HG03521 (cell line): ENCODE measurements around the gene DDX10.

Experiments
- ATAC-seq: cut with Tn5 transposase; IDR thresholded peaks from one replicate; pipeline ENCODE4 v1.9.1; 2021; ENCODE audit warnings: mild to moderate bottlenecking, moderate library complexity; ENCODE audit not compliant: unreplicated experiment

DDX10 gene

DNA sequence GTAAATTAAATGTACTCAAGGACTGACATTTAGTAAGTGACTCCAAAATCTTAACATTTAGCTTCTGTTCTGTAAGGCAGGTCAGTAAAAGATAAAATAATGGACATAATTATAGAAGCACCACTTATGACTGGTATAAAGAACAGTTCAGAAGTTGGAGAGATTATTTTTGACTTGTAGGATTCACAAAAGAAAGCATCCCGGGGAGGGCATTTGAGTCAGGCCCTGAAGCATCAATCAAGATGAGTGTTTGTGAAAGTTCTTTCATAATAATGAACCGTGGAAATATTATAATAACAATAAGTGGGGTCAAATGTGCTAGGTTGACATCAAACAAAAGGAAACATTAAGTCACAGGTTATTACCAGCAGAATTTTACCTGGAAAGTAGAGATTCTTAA lies 201.9 kb downstream of the DDX10 start:
- ATAC-seq = no peak

- ATAC-seq = no peak
Observed at GRCh38 chr11:108870373-108871020, 205.6 kb downstream of the DDX10 start.

DNA sequence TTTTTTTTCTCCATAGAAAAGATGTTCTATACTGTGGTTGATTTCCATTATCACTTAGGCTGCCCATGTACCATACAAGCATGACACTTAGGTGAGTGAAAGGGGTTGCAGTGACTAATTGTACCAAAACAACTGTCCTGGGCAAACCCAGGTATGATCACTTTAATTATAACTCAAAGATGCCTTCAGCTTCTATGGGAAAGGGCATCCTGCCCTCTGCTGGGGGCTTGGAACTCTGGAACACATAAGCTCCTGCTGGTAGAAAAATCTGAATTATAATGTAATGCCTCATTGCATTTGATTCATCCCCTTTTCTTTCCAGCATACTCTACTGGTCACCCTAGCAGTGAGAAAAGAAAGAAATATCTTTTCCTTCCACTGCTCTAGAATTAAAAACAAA lies 206.3 kb downstream of the DDX10 start:
- no peak for ATAC-seq

- ATAC-seq = no peak
Observed at GRCh38 chr11:108871867-108872266, 207.0 kb downstream of the DDX10 start.

GRCh38 chr11:108872781-108873291 lies 208.0 kb downstream of the DDX10 start:
- no peak for ATAC-seq

- ATAC-seq = no peak
Observed at GRCh38 chr11:108873310-108873709, 208.4 kb downstream of the DDX10 start.

DNA sequence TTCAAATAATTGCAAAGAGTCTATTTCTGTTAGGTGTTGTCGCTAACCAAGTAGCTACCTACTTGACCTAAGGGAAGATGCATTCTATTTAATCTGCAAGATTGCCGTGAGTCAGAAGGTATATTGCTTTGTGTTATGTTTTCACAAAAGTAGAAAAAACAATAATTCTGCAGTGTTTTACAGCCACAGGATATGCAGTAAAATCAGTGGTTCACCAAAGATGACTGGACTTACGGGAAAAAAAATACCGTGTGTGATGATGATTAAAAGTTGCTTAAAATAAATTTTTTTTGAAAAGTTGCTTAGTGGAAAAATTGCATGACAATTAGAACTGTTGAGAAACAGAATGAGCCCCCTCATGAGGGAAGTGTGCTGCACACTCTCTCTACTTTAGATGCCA lies 209.1 kb downstream of the DDX10 start:
- no peak for ATAC-seq

- no peak for ATAC-seq
Observed at GRCh38 chr11:108875134-108875533, 210.3 kb downstream of the DDX10 start.

GRCh38 chr11:108877178-108877577 lies 212.3 kb downstream of the DDX10 start:
- ATAC-seq = no peak

DNA sequence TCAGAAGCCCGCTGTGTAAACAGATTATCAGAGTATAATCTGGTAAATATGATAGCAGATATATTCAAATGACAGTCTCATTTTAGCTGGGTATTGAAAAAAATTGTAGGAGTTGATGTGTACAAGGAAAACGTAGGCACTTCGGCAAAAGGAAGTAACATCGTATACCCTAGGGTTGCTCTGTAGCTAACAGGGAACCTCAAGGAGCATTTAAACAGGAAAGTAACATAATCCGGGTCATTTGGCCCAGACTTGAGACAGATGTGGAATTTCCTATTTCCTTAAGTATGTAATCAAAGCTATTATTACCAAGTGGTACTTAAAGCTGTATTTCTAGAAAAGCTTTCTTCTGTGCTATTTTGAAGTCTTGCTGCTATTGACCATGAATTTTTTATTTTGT lies 215.6 kb downstream of the DDX10 start:
- no peak for ATAC-seq

DNA sequence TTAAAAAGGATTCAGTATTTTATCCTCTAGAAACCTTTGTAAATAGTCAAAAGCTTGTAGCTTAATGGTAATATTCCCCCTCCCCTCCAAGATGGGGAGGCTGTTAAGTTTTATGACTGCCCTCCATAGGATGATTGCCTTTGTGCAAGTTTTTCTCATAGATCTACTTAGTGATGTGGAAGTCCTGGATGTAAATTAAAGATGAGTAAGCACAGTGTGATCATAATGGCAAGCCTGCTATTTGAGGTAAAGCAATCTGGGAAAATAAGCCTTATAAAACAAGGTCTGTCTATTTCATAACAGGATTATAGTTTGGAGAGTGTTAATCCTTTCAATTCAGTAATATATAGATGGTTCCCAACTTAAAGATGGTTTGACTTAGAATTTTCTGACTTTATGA lies 216.3 kb downstream of the DDX10 start:
- no peak for ATAC-seq

DNA sequence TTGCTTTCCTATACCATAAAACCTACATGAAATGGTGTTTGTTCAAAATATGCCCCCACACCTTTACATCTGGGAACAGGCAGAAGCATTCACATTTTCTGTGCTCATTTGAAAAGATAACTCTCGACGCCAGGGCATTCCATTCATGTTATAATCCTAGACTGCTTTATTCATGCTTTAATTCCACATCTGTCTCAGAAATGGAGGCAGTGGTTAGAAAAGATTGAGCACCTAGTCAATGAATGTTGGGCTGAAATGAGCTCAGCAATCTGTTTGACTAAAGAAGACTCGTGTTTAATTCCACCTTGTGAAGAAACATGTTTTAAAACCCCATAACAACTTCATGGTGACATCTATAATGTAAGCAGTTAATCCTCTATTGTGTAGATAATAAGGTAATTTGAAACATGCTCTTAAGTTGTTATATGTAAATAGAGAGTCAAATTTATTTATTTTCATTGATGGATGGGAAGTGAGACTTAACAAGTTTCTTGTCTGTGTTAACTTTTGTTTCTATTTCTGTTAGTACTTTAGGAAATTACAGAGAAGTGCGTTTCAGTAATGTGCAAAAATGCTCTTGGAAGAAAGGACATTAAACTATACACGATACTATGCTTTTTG lies 217.5 kb downstream of the DDX10 start:
- ATAC-seq = no peak

DNA sequence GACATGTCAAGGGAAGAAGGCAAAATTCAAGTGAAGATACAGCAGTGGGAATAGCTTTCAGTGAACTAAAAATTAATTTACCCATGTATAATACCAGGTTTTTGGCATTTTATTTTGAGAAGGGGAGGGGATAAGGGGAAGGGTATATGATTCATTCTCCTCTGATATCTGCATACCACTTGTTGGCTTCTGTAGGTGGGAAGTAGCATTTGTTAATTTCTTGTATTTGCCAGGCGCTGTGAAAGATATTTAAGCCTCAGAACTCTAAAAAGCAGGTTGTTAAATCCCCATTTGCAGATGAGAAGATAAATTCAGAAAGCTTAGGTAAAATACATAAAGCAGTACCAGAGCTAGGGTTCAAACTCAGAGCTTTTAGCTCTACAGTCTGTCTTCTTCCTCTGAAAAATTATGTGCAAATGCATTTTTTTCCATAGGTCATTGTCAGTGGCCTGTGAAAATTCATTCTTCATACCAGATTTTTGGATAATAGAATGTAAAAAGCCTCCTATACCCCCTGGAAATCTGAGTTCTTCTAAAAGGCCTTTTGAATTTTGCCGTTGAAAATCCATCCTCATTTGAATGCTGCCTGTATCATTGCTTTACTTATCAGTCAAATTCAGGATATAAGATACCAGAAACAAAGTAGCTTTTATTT lies 221.3 kb downstream of the DDX10 start:
- ATAC-seq = no peak

GRCh38 chr11:108886660-108887009 lies 221.8 kb downstream of the DDX10 start:
- no peak for ATAC-seq

GRCh38 chr11:108887436-108888238 lies 222.8 kb downstream of the DDX10 start:
- no peak for ATAC-seq

DNA sequence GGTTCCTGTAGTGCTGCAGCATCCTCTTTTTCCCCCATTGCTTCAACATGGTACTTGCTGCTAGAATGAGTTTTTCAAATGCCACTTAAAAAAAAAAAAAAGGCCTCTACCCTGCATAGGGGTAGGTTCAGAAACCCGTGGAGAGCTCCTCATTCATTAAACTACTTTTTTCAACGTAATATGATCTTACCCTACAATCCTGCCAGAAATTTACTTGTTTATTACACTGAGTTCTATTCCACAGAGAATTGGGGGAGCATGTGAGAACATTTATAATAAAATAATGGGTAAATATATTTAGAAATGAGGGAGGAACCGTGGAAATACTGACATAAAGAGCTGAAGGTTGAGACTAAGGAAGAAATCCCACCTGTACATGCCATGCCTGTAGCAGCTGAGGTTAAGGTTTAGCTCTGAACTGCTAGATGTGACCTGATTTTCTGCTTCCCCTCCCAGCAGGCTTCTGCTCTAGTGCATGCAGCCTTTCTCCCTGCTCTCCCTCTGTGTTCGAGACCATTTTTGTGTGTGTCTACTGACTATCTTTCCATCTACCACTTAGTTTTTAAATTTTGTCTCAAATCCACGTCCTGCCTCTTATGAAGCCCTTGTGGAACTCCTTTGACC lies 225.7 kb downstream of the DDX10 start:
- ATAC-seq = no peak

DNA sequence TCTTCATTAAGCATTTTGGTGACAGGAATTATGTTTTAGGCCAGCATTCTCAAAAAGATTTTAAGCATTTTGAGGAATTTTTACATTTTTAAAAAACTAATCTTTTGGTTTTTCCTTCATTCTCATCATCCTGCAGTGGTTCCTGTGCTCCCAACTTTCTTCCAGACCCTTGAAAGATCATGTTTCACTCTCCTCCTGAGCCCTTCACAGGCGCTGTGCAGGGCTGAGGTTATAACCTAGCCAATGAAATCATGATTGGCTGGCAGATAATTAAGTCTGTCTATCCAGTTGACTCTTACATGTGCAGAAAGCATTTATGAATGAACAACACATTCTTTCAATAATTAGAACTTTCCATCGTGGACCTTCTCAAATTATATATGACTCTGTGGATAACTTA lies 226.3 kb downstream of the DDX10 start:
- no peak for ATAC-seq

DNA sequence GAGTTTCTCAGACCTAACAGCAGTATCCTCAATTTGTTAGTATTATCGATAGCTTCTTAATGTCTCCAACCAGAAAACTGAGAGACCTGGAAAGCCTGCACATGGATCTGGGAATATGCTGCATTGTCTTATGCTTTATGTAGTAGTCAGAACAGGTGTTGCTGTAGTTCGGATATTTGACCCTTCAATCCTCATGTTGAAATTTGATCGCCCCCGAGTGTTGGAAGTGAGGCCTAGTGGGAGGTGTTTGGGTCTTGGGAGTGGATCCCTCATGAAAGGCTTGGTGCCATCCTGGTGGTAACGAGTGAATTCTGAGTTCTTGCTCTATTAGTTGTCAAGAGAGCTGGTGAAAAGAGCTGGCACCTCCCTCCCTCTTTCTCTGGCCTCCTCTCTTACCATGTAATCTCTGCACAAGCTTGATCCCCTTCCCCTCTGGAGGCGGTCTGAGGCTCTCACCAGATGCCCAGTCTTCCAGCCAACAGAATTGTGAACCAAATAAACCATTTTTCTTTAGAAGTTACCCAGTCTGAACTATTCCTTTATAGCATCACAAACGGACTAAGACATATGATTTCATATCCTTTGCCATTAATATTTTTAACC lies 227.1 kb downstream of the DDX10 start:
- no peak for ATAC-seq

- peak; percentile 83 for ATAC-seq
Observed at GRCh38 chr11:108895579-108896480, 231.0 kb downstream of the DDX10 start.

GRCh38 chr11:108897071-108897481 lies 232.2 kb downstream of the DDX10 start:
- ATAC-seq = no peak
